HL-60 (cell line): Measurements from ENCODE around the gene EPB42.
"Not testable (repeated sequence)": the region's sequence is repeated elsewhere in the genome, so short reads cannot be mapped to it uniquely, and the experiment has no call there.

Experiments
- DNase-seq, 2 experiments: peaks; one replicate each; pipeline ENCODE4 v3.0.0-alpha.2; 2010 to 2020; ENCODE audit warnings: low read depth in 1 of 2, low spot score in 1 of 2
- H3K27ac ChIP-seq: fragments of 250-450 bp; sonication (Bioruptor Pico); replicated peaks from 2 replicates; pipeline ENCODE4 v1.5.1; 2020; ENCODE audit warnings: mild to moderate bottlenecking, moderate library complexity
- H3K27me3 ChIP-seq: fragments of 250-450 bp; sonication (Bioruptor Pico); 2 replicates; pipeline ENCODE4 v1.5.1; 2021; ENCODE audit warnings: mild to moderate bottlenecking, moderate library complexity; ENCODE audit not compliant: insufficient read depth, poor library complexity, severe bottlenecking
- H3K4me3 ChIP-seq: replicated peaks from 2 replicates; pipeline ENCODE4 v1.5.1; 2011; ENCODE audit warnings: mild to moderate bottlenecking, control low read depth, low read length; ENCODE audit not compliant: insufficient read depth
- GABPA ChIP-seq: IDR thresholded peaks from 2 replicates; pipeline ENCODE4 v1.6.1; 2012; ENCODE audit warnings: low read depth
- POLR2AphosphoS5 ChIP-seq: IDR thresholded peaks from 2 replicates; pipeline ENCODE4 v1.6.1; 2012; ENCODE audit warnings: low read depth
- REST ChIP-seq: IDR thresholded peaks from 2 replicates; pipeline ENCODE4 v1.6.1; 2012; ENCODE audit warnings: low read depth; ENCODE audit not compliant: insufficient replicate concordance
- SPI1 ChIP-seq: IDR thresholded peaks from 2 replicates; pipeline ENCODE4 v1.6.1; 2012; ENCODE audit warnings: low read depth, mild to moderate bottlenecking, borderline replicate concordance
- TF ChIP-seq, protein P1 (sequence below): IDR thresholded peaks from one replicate; pipeline ENCODE4 v1.5.1; 2011; ENCODE audit warnings: low read length, control low read depth, inconsistent platforms; ENCODE audit not compliant: insufficient read depth

Gene EPB42

DNA sequence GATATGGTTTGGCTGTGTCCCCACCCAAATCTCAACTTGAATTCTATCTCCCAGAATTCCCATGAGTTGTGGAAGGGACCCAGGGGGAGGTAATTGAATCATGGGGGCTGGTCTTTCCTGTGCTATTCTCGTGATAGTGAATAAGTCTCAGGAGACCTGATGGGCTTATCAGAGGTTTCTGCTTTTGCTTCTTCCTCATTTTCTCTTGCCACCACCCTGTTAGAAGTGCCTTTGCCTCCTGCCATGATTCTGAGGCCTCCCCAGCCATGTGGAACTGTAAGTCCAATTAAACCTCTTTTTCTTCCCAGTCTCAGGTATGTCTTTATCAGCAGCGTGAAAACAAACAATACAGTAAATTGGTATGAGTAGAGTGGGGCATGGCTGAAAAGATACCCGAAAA is 23.0 kb downstream of the EPB42 start:
- peak; percentile 32 for TF ChIP-seq SPI1
- not testable (repeated sequence) for H3K27me3 ChIP-seq, H3K4me3 ChIP-seq

DNA sequence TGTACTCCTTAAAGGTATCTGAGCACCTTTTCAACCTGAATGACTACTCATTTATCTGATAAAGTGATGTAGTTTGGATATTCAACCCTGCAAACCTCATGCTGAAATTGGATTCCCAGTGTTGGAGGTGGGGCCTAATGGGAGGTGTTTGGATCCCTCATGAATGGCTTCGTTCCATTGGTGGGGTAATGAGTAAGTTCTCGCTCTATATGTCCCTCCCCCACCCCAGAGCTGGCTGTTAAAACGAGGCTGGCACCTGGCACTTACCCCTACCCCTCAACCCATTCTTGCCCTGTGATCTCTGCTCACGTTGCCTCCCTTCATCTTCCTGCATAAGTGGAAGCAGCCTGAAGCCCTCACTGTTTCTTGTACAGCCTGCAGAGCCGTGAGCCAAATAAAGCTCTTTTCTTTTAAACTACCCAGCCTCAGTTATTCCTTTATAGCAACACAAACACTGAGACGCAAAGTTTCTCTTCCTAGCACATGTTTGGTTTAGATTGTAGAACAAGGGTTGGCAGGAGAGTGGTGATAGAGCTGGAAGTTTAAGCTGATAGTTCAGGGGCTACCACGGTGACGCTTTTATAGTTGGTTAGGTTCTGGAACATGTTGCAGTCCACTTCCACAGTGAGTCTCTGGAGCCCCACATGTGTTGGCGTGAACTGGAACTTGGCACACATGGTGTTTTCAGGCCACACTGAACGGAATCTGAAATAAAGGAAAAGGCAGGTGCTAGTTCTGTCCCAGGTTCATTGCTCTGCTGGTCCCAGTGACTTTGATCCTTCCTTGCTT is 23.9 kb downstream of the EPB42 start:
- DNase-seq, result no peak
- TF ChIP-seq, protein P1, sequence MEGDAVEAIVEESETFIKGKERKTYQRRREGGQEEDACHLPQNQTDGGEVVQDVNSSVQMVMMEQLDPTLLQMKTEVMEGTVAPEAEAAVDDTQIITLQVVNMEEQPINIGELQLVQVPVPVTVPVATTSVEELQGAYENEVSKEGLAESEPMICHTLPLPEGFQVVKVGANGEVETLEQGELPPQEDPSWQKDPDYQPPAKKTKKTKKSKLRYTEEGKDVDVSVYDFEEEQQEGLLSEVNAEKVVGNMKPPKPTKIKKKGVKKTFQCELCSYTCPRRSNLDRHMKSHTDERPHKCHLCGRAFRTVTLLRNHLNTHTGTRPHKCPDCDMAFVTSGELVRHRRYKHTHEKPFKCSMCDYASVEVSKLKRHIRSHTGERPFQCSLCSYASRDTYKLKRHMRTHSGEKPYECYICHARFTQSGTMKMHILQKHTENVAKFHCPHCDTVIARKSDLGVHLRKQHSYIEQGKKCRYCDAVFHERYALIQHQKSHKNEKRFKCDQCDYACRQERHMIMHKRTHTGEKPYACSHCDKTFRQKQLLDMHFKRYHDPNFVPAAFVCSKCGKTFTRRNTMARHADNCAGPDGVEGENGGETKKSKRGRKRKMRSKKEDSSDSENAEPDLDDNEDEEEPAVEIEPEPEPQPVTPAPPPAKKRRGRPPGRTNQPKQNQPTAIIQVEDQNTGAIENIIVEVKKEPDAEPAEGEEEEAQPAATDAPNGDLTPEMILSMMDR, result no peak
- TF ChIP-seq POLR2AphosphoS5, result no peak
- no peak for TF ChIP-seq GABPA
- no peak for TF ChIP-seq SPI1
- no peaks in the 10 kb centered on the region for H3K27me3 ChIP-seq
- H3K4me3 ChIP-seq, result no peak overlapping the region
- H3K27ac ChIP-seq, result no peak overlapping the region

More for the DNA sequence above, 23.0 kb downstream of the EPB42 start:
- H3K27ac ChIP-seq, DNase-seq: not testable (repeated sequence)

- no peak for DNase-seq
- H3K27ac ChIP-seq, result no peak overlapping the region
Measured at GRCh38 chr15:43194795-43195194, 26.0 kb downstream of the EPB42 start.

GRCh38 chr15:43193710-43194109 is 27.1 kb downstream of the EPB42 start:
- no peak overlapping the region for H3K27ac ChIP-seq
- no peak for TF ChIP-seq GABPA
- H3K4me3 ChIP-seq, result no peak overlapping the region
- DNase-seq, result no peak
- no peaks in the 10 kb centered on the region for H3K27me3 ChIP-seq

More at GRCh38 chr15:43194795-43195194, 26.0 kb downstream of the EPB42 start:
- TF ChIP-seq REST (no peak), SPI1 (no peak), GABPA (no peak), POLR2AphosphoS5 (no peak)
- TF ChIP-seq, protein P1, result no peak
- no peak overlapping the region for H3K4me3 ChIP-seq
- H3K27me3 ChIP-seq, result no peaks in the 10 kb centered on the region

DNA sequence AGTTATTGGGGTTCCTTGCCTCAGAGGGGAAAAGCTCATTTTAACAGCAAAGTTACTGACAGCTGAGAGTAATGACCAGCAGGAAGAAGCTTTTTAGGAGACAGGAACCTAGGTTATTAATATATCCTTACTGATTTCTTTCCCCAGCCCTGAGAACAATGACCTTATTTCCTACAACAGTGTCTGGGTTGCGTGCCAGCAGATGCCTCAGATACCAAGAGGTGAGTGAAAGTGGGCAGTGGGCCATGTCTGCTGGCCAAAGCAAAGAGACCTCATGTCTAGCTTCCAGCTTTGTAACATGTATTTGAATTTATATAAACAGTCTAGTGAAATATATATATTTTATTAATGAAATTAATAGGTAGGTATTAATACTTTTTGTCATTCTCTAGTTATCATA is 30.6 kb downstream of the EPB42 start:
- no peak for DNase-seq
- Histone ChIP-seq H3K4me3 (no peak overlapping the region), H3K27ac (no peak overlapping the region), H3K27me3 (no peaks in the 10 kb centered on the region)
- TF ChIP-seq SPI1, result no peak
- TF ChIP-seq, protein P1, result no peak
- no peak for TF ChIP-seq GABPA
- no peak for TF ChIP-seq REST
- TF ChIP-seq POLR2AphosphoS5, result no peak
